Coronary artery (tissue), 2 donors: ENCODE measurements around the gene INSR.
"Not testable (repeated sequence)": the region's sequence is repeated elsewhere in the genome, so short reads cannot be mapped to it uniquely, and the experiment has no call there.

Experiments used
- DNase-seq: peaks from one replicate; pipeline ENCODE4 v3.0.0-alpha.2; 2017; ENCODE audit warnings: low spot score
- H3K27ac ChIP-seq, 2 donors: fragments of 200-600 bp; sonication (generic); one replicate each; pipeline ENCODE4 v1.5.1; 2016 to 2019
- H3K4me3 ChIP-seq: fragments of 200-600 bp; sonication (generic); 2 replicates; pipeline ENCODE4 v1.5.1; 2016; ENCODE audit warnings: mild to moderate bottlenecking, moderate library complexity
- CTCF ChIP-seq: fragments of 200-600 bp; sonication (generic); IDR thresholded peaks from one replicate; pipeline ENCODE4 v1.5.1; 2019; ENCODE audit warnings: antibody characterized with exemption

INSR gene

GRCh38 chr19:7312816-7313215, 18.6 kb upstream of the INSR start:
- DNase-seq, result no peak
- no peak for TF ChIP-seq CTCF
- Histone ChIP-seq H3K27ac (no peak overlapping the region), H3K4me3 (no peak overlapping the region)

GRCh38 chr19:7311911-7312310, 17.7 kb upstream of the INSR start:
- no peak overlapping the region for H3K27ac ChIP-seq
- TF ChIP-seq CTCF, result no peak
- DNase-seq, result no peak
- no peak overlapping the region for H3K4me3 ChIP-seq

- not testable (repeated sequence) for H3K4me3 ChIP-seq, H3K27ac ChIP-seq, DNase-seq
Measured at GRCh38 chr19:7308327-7308726, 14.1 kb upstream of the INSR start.

GRCh38 chr19:7307590-7308218, 13.5 kb upstream of the INSR start:
- Histone ChIP-seq H3K4me3 (no peak overlapping the region), H3K27ac (no peak overlapping the region)
- TF ChIP-seq CTCF, result no peak
- DNase-seq, result no peak

GRCh38 chr19:7304200-7304599, 10.0 kb upstream of the INSR start:
- no peak for TF ChIP-seq CTCF
- DNase-seq, result no peak
- H3K27ac ChIP-seq, result no peak overlapping the region

GRCh38 chr19:7303470-7303869, 9.3 kb upstream of the INSR start:
- H3K4me3 ChIP-seq, result no peak overlapping the region
- DNase-seq, result no peak
- H3K27ac ChIP-seq, result no peak overlapping the region
- no peak for TF ChIP-seq CTCF

More at GRCh38 chr19:7304200-7304599, 10.0 kb upstream of the INSR start:
- H3K4me3 ChIP-seq, result no peak overlapping the region

- Histone ChIP-seq H3K27ac (no peak overlapping the region), H3K4me3 (no peak overlapping the region)
- DNase-seq, result no peak
- no peak for TF ChIP-seq CTCF
Measured at GRCh38 chr19:7301525-7301924, 7.3 kb upstream of the INSR start.
